ENCODE data around the gene S100A1. TPM values are rescaled to one million over a fixed set of nuclear protein-coding genes. Genes with fewer than 3 reads are reported as not detected.

Gene S100A1
- total and polyA plus RNA-seq, 2 of the 13 experiments (the other 11 are each of a cell fraction or from before 2014, with no cell fraction given), result 120 to 251 TPM

DNA sequence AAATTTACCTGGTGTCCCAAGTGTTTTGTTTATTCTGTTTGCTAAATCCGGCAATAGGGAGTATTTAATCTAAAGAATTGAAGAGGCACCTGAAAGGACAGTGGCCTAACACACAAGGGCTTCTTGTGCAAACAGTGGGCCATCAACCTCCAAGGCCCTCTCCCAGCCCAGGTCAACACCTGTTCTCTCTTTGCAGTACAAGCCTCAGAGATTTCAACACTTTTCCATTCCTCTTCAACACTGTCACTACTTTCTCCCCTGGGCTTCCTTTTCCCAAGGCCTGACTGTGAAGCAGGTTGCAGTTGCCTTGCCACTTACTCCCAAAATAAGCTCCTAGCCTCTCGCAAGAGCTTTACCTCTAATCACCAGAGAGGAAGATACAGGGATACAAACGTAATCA lies 27.1 kb downstream of the S100A1 start (continued):
- TF ChIP-seq, protein P1, sequence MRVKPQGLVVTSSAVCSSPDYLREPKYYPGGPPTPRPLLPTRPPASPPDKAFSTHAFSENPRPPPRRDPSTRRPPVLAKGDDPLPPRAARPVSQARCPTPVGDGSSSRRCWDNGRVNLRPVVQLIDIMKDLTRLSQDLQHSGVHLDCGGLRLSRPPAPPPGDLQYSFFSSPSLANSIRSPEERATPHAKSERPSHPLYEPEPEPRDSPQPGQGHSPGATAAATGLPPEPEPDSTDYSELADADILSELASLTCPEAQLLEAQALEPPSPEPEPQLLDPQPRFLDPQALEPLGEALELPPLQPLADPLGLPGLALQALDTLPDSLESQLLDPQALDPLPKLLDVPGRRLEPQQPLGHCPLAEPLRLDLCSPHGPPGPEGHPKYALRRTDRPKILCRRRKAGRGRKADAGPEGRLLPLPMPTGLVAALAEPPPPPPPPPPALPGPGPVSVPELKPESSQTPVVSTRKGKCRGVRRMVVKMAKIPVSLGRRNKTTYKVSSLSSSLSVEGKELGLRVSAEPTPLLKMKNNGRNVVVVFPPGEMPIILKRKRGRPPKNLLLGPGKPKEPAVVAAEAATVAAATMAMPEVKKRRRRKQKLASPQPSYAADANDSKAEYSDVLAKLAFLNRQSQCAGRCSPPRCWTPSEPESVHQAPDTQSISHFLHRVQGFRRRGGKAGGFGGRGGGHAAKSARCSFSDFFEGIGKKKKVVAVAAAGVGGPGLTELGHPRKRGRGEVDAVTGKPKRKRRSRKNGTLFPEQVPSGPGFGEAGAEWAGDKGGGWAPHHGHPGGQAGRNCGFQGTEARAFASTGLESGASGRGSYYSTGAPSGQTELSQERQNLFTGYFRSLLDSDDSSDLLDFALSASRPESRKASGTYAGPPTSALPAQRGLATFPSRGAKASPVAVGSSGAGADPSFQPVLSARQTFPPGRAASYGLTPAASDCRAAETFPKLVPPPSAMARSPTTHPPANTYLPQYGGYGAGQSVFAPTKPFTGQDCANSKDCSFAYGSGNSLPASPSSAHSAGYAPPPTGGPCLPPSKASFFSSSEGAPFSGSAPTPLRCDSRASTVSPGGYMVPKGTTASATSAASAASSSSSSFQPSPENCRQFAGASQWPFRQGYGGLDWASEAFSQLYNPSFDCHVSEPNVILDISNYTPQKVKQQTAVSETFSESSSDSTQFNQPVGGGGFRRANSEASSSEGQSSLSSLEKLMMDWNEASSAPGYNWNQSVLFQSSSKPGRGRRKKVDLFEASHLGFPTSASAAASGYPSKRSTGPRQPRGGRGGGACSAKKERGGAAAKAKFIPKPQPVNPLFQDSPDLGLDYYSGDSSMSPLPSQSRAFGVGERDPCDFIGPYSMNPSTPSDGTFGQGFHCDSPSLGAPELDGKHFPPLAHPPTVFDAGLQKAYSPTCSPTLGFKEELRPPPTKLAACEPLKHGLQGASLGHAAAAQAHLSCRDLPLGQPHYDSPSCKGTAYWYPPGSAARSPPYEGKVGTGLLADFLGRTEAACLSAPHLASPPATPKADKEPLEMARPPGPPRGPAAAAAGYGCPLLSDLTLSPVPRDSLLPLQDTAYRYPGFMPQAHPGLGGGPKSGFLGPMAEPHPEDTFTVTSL (CRISPR knock-in tag; IDR thresholded peaks at IDR 0.05; ENCODE audit: borderline replicate concordance), result 0 out of 2 replicates have a peak, but pooled peaks have one; percentile 6
- TF ChIP-seq ZFX (CRISPR knock-in tag; IDR thresholded peaks at IDR 0.05; ENCODE audit: low read depth), result peak; percentile 66
- TF ChIP-seq CEBPB (IDR thresholded peaks at IDR 0.05; ENCODE audit: borderline replicate concordance, low read depth, low read length), result peak; percentile 44; the same call in 1 of the 2 replicates
- TF ChIP-seq PCBP1 (IDR thresholded peaks at IDR 0.05; ENCODE audit: borderline replicate concordance, low read depth, low read length), result no peak
- TF ChIP-seq, protein P2, sequence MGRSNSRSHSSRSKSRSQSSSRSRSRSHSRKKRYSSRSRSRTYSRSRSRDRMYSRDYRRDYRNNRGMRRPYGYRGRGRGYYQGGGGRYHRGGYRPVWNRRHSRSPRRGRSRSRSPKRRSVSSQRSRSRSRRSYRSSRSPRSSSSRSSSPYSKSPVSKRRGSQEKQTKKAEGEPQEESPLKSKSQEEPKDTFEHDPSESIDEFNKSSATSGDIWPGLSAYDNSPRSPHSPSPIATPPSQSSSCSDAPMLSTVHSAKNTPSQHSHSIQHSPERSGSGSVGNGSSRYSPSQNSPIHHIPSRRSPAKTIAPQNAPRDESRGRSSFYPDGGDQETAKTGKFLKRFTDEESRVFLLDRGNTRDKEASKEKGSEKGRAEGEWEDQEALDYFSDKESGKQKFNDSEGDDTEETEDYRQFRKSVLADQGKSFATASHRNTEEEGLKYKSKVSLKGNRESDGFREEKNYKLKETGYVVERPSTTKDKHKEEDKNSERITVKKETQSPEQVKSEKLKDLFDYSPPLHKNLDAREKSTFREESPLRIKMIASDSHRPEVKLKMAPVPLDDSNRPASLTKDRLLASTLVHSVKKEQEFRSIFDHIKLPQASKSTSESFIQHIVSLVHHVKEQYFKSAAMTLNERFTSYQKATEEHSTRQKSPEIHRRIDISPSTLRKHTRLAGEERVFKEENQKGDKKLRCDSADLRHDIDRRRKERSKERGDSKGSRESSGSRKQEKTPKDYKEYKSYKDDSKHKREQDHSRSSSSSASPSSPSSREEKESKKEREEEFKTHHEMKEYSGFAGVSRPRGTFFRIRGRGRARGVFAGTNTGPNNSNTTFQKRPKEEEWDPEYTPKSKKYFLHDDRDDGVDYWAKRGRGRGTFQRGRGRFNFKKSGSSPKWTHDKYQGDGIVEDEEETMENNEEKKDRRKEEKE (IDR thresholded peaks at IDR 0.05), result no peak
- TF ChIP-seq TCF7 (IDR thresholded peaks at IDR 0.05; ENCODE audit: low read depth), result no peak
- TF ChIP-seq, protein P3, sequence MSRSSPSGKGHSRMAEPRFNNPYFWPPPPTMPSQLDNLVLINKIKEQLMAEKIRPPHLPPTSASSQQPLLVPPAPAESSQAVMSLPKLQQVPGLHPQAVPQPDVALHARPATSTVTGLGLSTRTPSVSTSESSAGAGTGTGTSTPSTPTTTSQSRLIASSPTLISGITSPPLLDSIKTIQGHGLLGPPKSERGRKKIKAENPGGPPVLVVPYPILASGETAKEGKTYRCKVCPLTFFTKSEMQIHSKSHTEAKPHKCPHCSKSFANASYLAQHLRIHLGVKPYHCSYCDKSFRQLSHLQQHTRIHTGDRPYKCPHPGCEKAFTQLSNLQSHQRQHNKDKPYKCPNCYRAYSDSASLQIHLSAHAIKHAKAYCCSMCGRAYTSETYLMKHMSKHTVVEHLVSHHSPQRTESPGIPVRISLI (CRISPR knock-in tag; IDR thresholded peaks at IDR 0.05; ENCODE audit: borderline replicate concordance), result peak; percentile 35; the same call in 1 of the 2 replicates
- no peak for TF ChIP-seq STAT5B (CRISPR knock-in tag; IDR thresholded peaks at IDR 0.05)
- TF ChIP-seq CAMTA2 (CRISPR knock-in tag; IDR thresholded peaks at IDR 0.05; ENCODE audit: borderline replicate concordance), result no peak
- TF ChIP-seq ZNF558 (CRISPR knock-in tag; IDR thresholded peaks at IDR 0.05; ENCODE audit: borderline replicate concordance), result no peak
- TF ChIP-seq TBX2 (CRISPR knock-in tag; IDR thresholded peaks at IDR 0.05; ENCODE audit: borderline replicate concordance), result no peak
- TF ChIP-seq MTF2 (CRISPR knock-in tag; IDR thresholded peaks at IDR 0.05; ENCODE audit: borderline replicate concordance), result no peak
